C4-2B (cell line): Measurements from ENCODE around the gene SKP2.
"Not testable (repeated sequence)": the region's sequence is repeated elsewhere in the genome, so short reads cannot be mapped to it uniquely, and the experiment has no call there.

Experiments used
- CTCF ChIP-seq: fragments of 450-650 bp; conservative IDR thresholded peaks from 2 replicates; pipeline ENCODE4 v1.5.1; 2017; ENCODE audit warnings: mild to moderate bottlenecking
- ZFX ChIP-seq: fragments of 450-650 bp; IDR thresholded peaks from 2 replicates; pipeline ENCODE4 v1.6.1; 2017

- not testable (repeated sequence) for TF ChIP-seq CTCF, ZFX
These were observed 32.5 kb downstream of the SKP2 start for GRCh38 chr5:36184408-36184807.
